Left lung (tissue), 10 donors: Measurements from ENCODE around the gene CDKN1C. TPM values are rescaled to one million over a fixed set of nuclear protein-coding genes. Genes with fewer than 3 reads are reported as not detected.

Experiments used
- ATAC-seq: fragments of 200-7000 bp; cut with Tn5 transposase; one replicate; pipeline ENCODE4 v1.9.1; 2020; ENCODE audit warnings: moderate library complexity
- DNase-seq, 4 donors: peaks; one replicate each; pipeline ENCODE4 v3.0.0-alpha.2; 2013 to 2020
- H3K27ac ChIP-seq, 2 donors: fragments of 200-600 bp; sonication (generic) in 1 of 2; one replicate each; pipeline versions ENCODE4 v1.5.0 to v1.8.0; 2020 to 2021
- H3K27me3 ChIP-seq, 2 donors: fragments of 200-600 bp; sonication (generic) in 1 of 2; one replicate each; pipeline versions ENCODE4 v1.5.0 to v1.8.0; 2020 to 2021
- H3K36me3 ChIP-seq, 2 donors: fragments of 200-600 bp; sonication (generic) in 1 of 2; one replicate each; pipeline versions ENCODE4 v1.5.0 to v1.8.0; 2020 to 2021
- H3K4me1 ChIP-seq, 2 donors: fragments of 200-600 bp; one replicate each; pipeline ENCODE4 v1.8.0; 2021
- H3K4me3 ChIP-seq, 2 donors: fragments of 200-600 bp; sonication (generic) in 1 of 2; one replicate each; pipeline versions ENCODE4 v1.5.0 to v1.8.0; 2020 to 2021; ENCODE audit warnings: mild to moderate bottlenecking in 1 of 2
- H3K9me3 ChIP-seq, 2 donors: fragments of 200-600 bp; sonication (generic) in 1 of 2; one replicate each; pipeline versions ENCODE4 v1.5.0 to v1.8.0; 2020 to 2021
- CTCF ChIP-seq, 2 donors: fragments of 200-600 bp; sonication (generic) in 1 of 2; IDR thresholded peaks; one replicate each; pipeline versions ENCODE4 v1.5.0 to v1.8.0; 2021; ENCODE audit warnings: antibody characterized with exemption in 2 of 2
- intact Hi-C, 2 donors: fragments of 100-400 bp; cut with DNase I; formaldehyde crosslinking; loops; one replicate each; pipeline versions ENCODE4 v1.11.2 to v1.14.2; 2022
- polyA plus RNA-seq, 6 donors: library from polyadenylated mRNA; unstranded; fragments of 120-200 nt; gene quantifications; one replicate each; pipeline ENCODE4 v1.2.1, GENCODE V29; 2013; ENCODE audit not compliant: insufficient read length in 6 of 6
- total RNA-seq, 2 donors: library from RNA; stranded (reverse); fragmentation: NEBNext Ultra II Directional; extraction: Animal tissue kit (Norgen Biotek cat#: 25700); gene quantifications; one replicate each; pipeline ENCODE4 v1.2.1, GENCODE V29; 2021
- donor health status: DM: no; HTN: yes; CAD: no.
- donor health status: DM: no; HTN: no; CAD: no.

The CDKN1C gene
- total and polyA plus RNA-seq, 8 donors = 18.0 to 90.1 (median 67.6) TPM

- peaks cover 24 to 63% of the 10 kb centered on the region in 2 donors for H3K27me3 ChIP-seq
- ATAC-seq = no peak
- intact Hi-C loops = no loop called here
- peak overlapping the region in 1 of 2 donors; percentile 24 for H3K4me3 ChIP-seq
- H3K9me3 ChIP-seq = no peaks in the 10 kb centered on the region
- TF ChIP-seq CTCF (IDR thresholded peaks at IDR 0.05) = no peak
- H3K4me1 ChIP-seq = peaks cover 0 to 11% of the 10 kb centered on the region in 2 donors
- no peaks in the 10 kb centered on the region for H3K36me3 ChIP-seq
- no peak for DNase-seq
- no peak overlapping the region for H3K27ac ChIP-seq
Measured at GRCh38 chr11:2868506-2869133, 17.0 kb downstream of the CDKN1C start.

GRCh38 chr11:2867722-2868505 is 17.7 kb downstream of the CDKN1C start:
- intact Hi-C loops = no loop called here
- peaks cover 24 to 70% of the 10 kb centered on the region in 2 donors for H3K27me3 ChIP-seq
- no peaks in the 10 kb centered on the region for H3K9me3 ChIP-seq
- no peak for DNase-seq
- H3K36me3 ChIP-seq = no peaks in the 10 kb centered on the region
- H3K4me3 ChIP-seq = peak overlapping the region in 1 of 2 donors; percentile 24
- H3K4me1 ChIP-seq = peaks cover 0 to 13% of the 10 kb centered on the region in 2 donors
- ATAC-seq = no peak
- TF ChIP-seq CTCF (IDR thresholded peaks at IDR 0.05) = no peak
- no peak overlapping the region for H3K27ac ChIP-seq

GRCh38 chr11:2867142-2867541 is 18.4 kb downstream of the CDKN1C start:
- no peak for TF ChIP-seq CTCF (IDR thresholded peaks at IDR 0.05)
- peaks cover 0 to 21% of the 10 kb centered on the region in 2 donors for H3K4me1 ChIP-seq
- intact Hi-C loops = no loop called here
- DNase-seq (no peak), ATAC-seq (no peak)
- H3K4me3 ChIP-seq = no peak overlapping the region
- no peaks in the 10 kb centered on the region for H3K36me3 ChIP-seq
- H3K27me3 ChIP-seq = peaks cover 28 to 78% of the 10 kb centered on the region in 2 donors
- H3K9me3 ChIP-seq = no peaks in the 10 kb centered on the region
- no peak overlapping the region for H3K27ac ChIP-seq

GRCh38 chr11:2865922-2866577 is 19.5 kb downstream of the CDKN1C start:
- H3K27ac ChIP-seq = no peak overlapping the region
- no peak for TF ChIP-seq CTCF (IDR thresholded peaks at IDR 0.05)

GRCh38 chr11:2864901-2865300 is 20.7 kb downstream of the CDKN1C start:
- Histone ChIP-seq H3K36me3 (no peaks in the 10 kb centered on the region), H3K27me3 (peaks cover 19 to 75% of the 10 kb centered on the region in 2 donors), H3K27ac (no peak overlapping the region), H3K4me1 (peaks cover 0 to 16% of the 10 kb centered on the region in 2 donors), H3K4me3 (no peak overlapping the region), H3K9me3 (no peaks in the 10 kb centered on the region)
- intact Hi-C loops = no loop called here
- ATAC-seq (no peak), DNase-seq (peak in 2 of 4 donors; percentile 82 to 85)
- TF ChIP-seq CTCF (IDR thresholded peaks at IDR 0.05) = no peak

More at GRCh38 chr11:2865922-2866577, 19.5 kb downstream of the CDKN1C start:
- intact Hi-C loops = no loop called here
- H3K36me3 ChIP-seq = no peaks in the 10 kb centered on the region
- H3K4me1 ChIP-seq = peaks cover 0 to 21% of the 10 kb centered on the region in 2 donors
- peaks cover 30 to 79% of the 10 kb centered on the region in 2 donors for H3K27me3 ChIP-seq
- ATAC-seq (no peak), DNase-seq (no peak)
- no peak overlapping the region for H3K4me3 ChIP-seq
- no peaks in the 10 kb centered on the region for H3K9me3 ChIP-seq
